ENCODE results near the gene VASP.

VASP gene

DNA sequence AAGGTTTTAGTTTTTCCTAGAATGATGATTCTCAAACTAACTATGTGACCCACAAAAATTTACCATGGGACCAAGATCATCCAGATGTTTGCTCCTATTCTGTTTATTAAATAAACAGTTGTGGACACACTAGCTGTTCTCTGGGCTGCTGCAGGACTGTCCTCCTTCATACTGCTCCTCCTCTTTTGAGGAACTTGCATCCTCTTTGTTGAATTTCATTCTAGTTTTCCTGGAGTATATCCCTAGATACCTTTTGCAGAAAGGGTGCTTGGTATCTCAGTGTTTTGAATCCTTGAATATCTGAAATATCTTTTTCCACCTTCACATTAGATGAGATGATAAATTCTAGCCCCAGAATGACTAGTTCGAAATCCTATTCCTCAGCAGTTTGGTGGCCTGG lies 24.1 kb downstream of the VASP start:
- Histone ChIP-seq H2AFZ (ENCODE audit: low read length) (no peak overlapping the region), H4K20me1 (ENCODE audit: insufficient read depth, low read length, poor library complexity, severe bottlenecking) (no peaks in the 10 kb centered on the region), H3F3A (ENCODE audit: low read depth) (no peaks in the 10 kb centered on the region), H3K9me3 (ENCODE audit: insufficient read depth, low read depth, low read length) (0 out of 2 replicates have a peak, but pooled peaks cover 3% of the 10 kb centered on the region), H3K27me3 (ENCODE audit: insufficient read depth, low read length, poor library complexity, severe bottlenecking) (no peaks in the 10 kb centered on the region), H3K4me3 (ENCODE audit: low read length, poor library complexity, severe bottlenecking) (no peak overlapping the region), H3K36me3 (ENCODE audit: insufficient read depth, low read length) (peaks cover 14% of the 10 kb centered on the region; the same call in 1 of the 2 replicates), H3K9ac (ENCODE audit: low read depth, low read length, poor library complexity, severe bottlenecking) (no peak overlapping the region), H3K79me2 (ENCODE audit: insufficient read depth, low read length) (no peaks in the 10 kb centered on the region), H3K9me2 (replicated peaks; ENCODE audit: low read depth, low read length) (no peaks in the 10 kb centered on the region), H3K4me2 (ENCODE audit: low read depth, low read length, poor library complexity, severe bottlenecking) (no peak overlapping the region), H3K4me1 (ENCODE audit: insufficient read depth, low read length, poor library complexity, severe bottlenecking) (no peaks in the 10 kb centered on the region)
- TF ChIP-seq EZH2phosphoT487 (IDR thresholded peaks at IDR 0.05; ENCODE audit: borderline replicate concordance), result no peak
- TF ChIP-seq, protein P1, sequence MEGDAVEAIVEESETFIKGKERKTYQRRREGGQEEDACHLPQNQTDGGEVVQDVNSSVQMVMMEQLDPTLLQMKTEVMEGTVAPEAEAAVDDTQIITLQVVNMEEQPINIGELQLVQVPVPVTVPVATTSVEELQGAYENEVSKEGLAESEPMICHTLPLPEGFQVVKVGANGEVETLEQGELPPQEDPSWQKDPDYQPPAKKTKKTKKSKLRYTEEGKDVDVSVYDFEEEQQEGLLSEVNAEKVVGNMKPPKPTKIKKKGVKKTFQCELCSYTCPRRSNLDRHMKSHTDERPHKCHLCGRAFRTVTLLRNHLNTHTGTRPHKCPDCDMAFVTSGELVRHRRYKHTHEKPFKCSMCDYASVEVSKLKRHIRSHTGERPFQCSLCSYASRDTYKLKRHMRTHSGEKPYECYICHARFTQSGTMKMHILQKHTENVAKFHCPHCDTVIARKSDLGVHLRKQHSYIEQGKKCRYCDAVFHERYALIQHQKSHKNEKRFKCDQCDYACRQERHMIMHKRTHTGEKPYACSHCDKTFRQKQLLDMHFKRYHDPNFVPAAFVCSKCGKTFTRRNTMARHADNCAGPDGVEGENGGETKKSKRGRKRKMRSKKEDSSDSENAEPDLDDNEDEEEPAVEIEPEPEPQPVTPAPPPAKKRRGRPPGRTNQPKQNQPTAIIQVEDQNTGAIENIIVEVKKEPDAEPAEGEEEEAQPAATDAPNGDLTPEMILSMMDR (conservative IDR thresholded peaks at IDR 0.05; ENCODE audit: low read length), result no peak

DNA sequence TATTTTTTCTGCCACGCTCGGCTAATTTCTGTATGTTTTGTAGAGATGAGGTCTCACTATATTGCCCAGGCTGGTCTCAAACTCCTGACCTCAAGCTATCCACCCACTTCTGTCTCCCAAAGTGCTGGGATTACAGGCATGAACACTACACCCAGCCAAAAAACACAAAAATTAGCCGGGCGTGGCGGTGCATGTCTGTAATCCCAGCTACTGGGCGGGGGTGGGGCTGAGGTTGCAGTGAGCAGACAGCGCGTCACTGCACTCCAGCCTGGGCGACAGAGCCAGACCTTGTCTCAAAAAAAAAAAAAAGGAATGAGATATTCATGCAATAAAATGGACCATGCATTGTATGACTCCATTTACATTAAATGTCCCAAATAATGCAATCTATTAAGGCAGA lies 32.2 kb downstream of the VASP start:
- no peaks in the 10 kb centered on the region for H3F3A ChIP-seq (ENCODE audit: low read depth)
- peaks cover 2% of the 10 kb centered on the region for H4K20me1 ChIP-seq (ENCODE audit: insufficient read depth, low read length, poor library complexity, severe bottlenecking)
- no peak overlapping the region for H3K4me2 ChIP-seq (ENCODE audit: low read depth, low read length, poor library complexity, severe bottlenecking)
- H3K79me2 ChIP-seq (ENCODE audit: insufficient read depth, low read length), result no peaks in the 10 kb centered on the region
- H3K9ac ChIP-seq (ENCODE audit: low read depth, low read length, poor library complexity, severe bottlenecking), result no peak overlapping the region
- no peaks in the 10 kb centered on the region for H3K9me2 ChIP-seq (replicated peaks; ENCODE audit: low read depth, low read length)
- H3K27me3 ChIP-seq (ENCODE audit: insufficient read depth, low read length, poor library complexity, severe bottlenecking), result peaks cover 33% of the 10 kb centered on the region
- no peak overlapping the region for H3K4me3 ChIP-seq (ENCODE audit: low read length, poor library complexity, severe bottlenecking)
- no peaks in the 10 kb centered on the region for H3K36me3 ChIP-seq (ENCODE audit: insufficient read depth, low read length)
- TF ChIP-seq, protein P1 (conservative IDR thresholded peaks at IDR 0.05; ENCODE audit: low read length), result no peak
- no peak for TF ChIP-seq EZH2phosphoT487 (IDR thresholded peaks at IDR 0.05; ENCODE audit: borderline replicate concordance)
- no peak overlapping the region for H2AFZ ChIP-seq (ENCODE audit: low read length)
- H3K4me1 ChIP-seq (ENCODE audit: insufficient read depth, low read length, poor library complexity, severe bottlenecking), result peaks cover 6% of the 10 kb centered on the region
- no peaks in the 10 kb centered on the region for H3K9me3 ChIP-seq (ENCODE audit: insufficient read depth, low read depth, low read length)

DNA sequence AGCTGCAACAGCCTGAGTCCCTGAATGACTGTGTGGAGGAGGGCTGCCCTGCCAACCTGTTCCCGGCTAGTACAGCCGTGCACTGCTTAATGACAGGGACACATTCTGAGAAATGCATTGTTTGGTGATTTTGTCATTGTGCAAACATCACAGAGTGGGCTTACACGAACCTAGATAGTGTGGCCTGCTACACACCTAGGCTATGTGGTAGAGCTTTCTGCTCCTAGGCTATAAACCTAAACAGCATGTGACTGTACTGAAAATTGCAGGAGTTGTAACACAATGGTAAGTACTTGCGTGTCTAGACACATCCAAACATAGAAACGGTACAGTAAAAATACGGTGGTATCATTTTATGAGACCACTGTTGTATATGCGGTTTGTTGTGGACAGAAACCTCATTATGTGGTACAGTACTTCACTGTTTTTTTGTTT lies 35.0 kb downstream of the VASP start:
- no peak for TF ChIP-seq EZH2phosphoT487 (IDR thresholded peaks at IDR 0.05; ENCODE audit: borderline replicate concordance)
- TF ChIP-seq, protein P1 (conservative IDR thresholded peaks at IDR 0.05; ENCODE audit: low read length), result no peak
- H3K9me2 ChIP-seq (replicated peaks; ENCODE audit: low read depth, low read length), result no peaks in the 10 kb centered on the region
- H3K79me2 ChIP-seq (ENCODE audit: insufficient read depth, low read length), result no peaks in the 10 kb centered on the region
- H3F3A ChIP-seq (ENCODE audit: low read depth), result no peaks in the 10 kb centered on the region
- H2AFZ ChIP-seq (ENCODE audit: low read length), result no peak overlapping the region
- H3K36me3 ChIP-seq (ENCODE audit: insufficient read depth, low read length), result no peaks in the 10 kb centered on the region
- no peak overlapping the region for H3K9ac ChIP-seq (ENCODE audit: low read depth, low read length, poor library complexity, severe bottlenecking)
- peaks cover 36% of the 10 kb centered on the region for H3K27me3 ChIP-seq (ENCODE audit: insufficient read depth, low read length, poor library complexity, severe bottlenecking)
- H4K20me1 ChIP-seq (ENCODE audit: insufficient read depth, low read length, poor library complexity, severe bottlenecking), result peaks cover 2% of the 10 kb centered on the region
- H3K9me3 ChIP-seq (ENCODE audit: insufficient read depth, low read depth, low read length), result no peaks in the 10 kb centered on the region
- H3K4me1 ChIP-seq (ENCODE audit: insufficient read depth, low read length, poor library complexity, severe bottlenecking), result peaks cover 6% of the 10 kb centered on the region
- H3K4me2 ChIP-seq (ENCODE audit: low read depth, low read length, poor library complexity, severe bottlenecking), result no peak overlapping the region
- no peak overlapping the region for H3K4me3 ChIP-seq (ENCODE audit: low read length, poor library complexity, severe bottlenecking)
